Measurements from ENCODE around the gene SUSD5.
"Not testable (repeated sequence)": the region's sequence is repeated elsewhere in the genome, so short reads cannot be mapped to it uniquely, and the experiment has no call there.

SUSD5 gene

DNA sequence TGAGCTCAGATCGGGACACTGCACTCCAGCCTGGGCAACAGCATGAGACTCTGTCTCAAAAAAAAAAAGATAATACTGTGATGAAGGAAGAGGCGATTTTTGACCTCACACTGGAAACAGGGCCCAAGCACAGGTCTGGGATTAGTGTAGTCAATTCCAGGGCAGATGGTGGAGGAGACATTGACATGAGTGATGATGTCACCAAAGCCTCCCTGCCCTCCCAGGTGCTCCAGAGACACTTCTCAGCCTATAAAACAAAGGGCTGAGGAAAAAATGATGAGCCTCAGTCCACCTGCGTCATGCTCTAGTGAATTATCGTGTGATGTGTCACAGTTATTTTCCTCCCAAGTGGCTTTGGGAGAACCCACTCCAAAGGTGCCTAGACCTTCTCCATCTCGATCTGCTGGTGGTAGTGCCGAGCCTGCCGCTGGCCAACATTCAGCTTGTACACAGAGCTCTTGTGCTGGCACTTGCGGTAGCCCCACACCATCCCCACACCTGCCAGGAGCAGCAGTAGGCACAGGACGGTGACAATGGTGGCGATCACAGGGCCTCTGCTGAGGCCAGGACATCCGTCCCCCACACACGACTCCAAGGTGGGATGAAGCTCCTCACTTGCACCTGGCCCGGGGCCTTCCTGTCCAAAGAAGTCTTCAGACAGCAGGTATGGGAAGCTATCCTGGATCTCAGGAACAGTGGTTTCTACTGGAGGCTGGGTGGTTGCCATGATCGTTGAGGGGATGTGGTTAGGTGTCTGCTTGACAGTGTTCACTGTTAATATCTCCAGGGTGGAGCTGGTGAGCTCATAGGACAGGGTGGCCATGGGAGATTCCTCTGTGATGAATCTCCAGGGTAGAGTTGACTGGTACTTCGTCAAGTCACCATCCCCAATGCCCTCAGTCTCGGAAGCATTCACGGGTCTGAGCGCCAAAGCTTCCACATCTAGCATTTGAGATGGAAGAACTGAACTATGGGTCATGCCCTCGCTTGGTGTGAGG is 65.9 kb downstream of the SUSD5 start:
- no peak for DNase-seq (ENCODE audit: low read depth in 2 of 2)

DNA sequence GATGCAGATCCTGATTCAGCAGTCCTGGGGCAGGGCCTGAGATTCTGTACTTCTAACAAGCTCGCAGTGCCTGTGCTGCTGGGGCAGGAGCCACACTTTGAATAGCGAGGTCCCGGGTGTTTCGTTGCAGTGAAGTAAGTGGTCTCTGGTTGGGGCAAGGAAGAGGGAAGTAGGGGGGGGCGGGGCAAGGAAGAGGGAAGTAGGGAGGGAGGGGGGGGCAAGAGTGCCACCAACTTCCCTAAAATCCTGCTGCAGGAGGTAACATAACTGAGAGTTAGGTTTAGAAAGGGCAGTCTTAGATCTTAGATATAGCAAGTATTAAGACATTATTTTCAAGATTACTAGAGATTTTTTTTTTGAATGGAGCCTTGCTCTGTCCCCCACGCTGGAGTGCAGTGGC is 69.3 kb downstream of the SUSD5 start:
- no peak for DNase-seq (ENCODE audit: low read depth in 2 of 2)

DNA sequence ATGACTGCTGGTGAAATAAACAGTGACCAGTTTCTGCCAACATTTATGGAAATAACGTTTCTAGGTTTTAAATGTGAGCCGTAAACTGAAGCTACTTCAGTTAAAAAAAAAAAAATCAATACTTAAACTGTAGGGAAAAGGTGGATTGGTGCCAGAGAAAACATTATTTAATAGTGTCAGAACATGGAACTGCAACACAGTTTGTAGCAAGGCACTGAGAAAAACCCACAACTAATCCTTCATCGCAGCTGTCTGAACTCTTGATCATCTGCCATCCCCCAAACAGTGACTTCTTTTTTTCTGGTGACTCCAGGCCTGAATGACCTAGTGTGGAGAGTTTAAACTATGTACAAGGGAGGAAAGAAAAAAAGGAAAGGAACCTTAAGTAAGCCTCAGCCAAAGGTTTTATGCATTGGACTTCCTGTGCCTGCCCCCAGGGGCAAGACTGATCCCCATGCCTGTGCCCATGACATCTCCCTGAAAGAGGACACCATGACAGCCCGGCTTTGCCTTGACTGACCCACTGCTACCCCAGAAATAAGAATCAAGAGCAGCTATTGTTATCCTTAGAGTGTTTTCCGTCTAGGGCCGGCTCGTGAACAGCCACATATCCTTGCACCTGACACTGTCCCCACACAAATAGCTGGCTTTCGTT is 71.7 kb downstream of the SUSD5 start:
- peak in 1 of 2 experiments; percentile 15 for DNase-seq (ENCODE audit: low read depth in 2 of 2)

DNA sequence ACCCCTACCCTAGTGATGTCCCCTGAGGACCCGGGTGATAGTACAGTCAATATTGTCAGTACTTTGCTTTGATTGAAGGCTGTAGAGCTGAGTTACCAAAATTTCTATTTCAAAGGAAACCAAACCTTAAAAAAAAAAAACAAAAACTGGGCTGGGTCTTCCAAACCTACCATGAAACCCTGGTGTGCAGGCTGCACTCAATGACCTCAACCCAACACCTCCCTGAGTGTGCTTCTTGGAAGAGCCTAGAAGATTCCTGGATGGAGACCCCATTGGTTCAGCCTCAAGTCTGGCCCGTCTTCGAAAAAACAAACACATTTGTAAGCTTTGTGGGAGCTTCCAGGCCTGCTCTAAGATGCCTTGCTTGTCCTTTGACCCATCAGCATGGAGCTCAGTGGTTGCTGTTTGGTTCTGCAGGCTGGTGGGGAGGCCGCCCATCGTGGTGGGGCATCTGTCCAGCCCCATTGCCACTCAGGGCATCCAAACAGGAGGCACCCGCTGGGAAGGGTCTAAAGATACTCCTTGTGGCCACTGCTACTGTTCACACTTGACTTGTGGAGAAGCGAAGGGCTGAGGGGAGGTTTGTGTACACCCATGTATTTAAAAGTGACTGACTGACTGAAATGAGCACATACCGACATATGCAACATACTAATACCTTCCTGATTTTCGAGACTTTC is 72.6 kb downstream of the SUSD5 start:
- DNase-seq (ENCODE audit: low read depth in 2 of 2) = no peak

DNA sequence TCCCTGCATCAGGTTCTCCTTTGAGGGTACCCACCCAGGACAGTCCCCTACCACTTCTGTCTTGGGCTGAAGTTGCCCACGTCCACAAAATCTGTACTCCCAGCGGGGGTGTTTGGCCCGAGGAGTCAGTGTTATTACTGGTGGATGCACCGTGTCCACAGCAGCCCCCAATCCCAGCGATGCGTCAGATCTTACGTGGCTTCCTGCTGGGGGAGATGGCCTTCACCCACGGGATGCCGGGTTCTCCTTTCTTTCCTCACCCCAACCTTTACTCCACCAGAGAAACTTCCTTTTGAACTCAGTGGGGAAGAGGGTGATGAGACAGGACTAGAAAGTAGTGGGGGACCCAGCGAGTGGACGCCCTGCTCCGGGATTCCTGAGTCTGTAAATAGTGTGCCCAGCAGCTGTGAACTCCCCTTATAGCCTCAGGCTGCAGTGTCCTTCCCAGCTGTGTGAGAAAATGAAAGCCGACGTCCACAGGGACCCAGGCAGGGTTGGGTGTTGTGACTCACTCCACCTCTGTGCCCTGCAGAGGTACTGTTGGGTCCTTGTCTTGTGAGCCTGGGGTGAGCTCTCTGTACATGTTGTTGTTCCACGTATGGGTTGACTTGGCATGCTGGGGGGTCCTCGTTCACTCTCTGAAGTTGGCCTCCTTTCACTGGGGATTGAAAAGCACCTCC is 73.2 kb downstream of the SUSD5 start:
- DNase-seq (ENCODE audit: low read depth in 2 of 2) = no peak

DNA sequence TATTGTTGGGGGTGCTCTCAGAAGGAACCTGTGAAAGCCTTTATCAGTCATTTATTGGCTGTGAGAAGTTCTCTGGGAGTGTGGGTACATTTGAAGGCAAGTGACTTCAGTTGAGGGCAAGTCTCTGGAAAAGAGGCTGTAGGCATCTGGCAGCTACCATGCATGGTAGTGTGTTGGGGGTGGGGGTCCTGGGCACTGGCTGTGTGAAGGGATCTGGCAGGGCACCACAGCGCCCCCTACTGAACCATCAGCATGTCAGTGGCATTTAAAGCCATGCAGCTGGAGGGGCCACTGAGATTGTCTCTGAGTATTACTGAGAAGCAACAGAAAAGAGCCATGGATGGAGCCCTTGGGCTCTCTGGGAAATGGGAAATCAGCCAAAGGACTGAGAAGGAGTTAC is 74.2 kb downstream of the SUSD5 start:
- no peak for DNase-seq (ENCODE audit: low read depth in 2 of 2)

DNA sequence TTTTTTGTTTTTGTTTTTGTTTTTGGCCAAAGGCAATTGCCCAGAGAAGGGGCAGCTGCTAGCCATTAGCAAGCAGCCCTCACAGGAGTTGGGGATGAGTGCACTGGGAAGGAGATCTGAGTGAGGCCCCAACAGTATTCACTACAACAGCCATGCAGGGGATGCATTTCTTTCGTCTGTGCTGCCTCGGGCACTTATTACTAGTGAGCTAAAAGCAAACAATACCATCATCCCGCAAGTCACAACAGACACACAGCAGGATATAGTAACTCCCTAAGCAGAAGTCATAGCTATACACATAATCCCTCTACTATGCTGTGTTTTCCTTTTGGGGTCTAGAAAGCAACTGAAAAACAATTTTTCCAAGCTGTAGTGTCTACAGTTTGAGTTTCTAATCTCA is 77.6 kb downstream of the SUSD5 start:
- no peak for DNase-seq (ENCODE audit: low read depth in 2 of 2)

DNA sequence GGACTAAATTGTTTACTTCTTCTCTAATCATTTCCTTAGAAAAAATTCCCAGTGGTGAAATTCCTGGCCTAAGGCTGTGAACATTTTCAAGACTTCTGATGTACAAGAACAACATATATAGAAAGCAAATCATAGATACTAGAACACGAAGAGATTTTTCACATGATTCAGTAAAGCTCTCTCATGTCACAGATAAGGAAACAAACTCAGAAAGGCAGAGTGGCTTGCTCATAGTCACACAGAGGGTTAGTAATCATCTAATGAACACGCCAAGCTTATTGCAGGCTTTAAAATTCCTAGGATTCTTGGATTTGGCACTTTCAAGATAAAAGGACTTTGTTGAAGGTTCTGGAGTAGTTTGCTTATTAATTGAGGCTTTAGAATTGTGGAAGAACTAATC is 78.6 kb downstream of the SUSD5 start:
- no peak for DNase-seq (ENCODE audit: low read depth in 2 of 2)

DNA sequence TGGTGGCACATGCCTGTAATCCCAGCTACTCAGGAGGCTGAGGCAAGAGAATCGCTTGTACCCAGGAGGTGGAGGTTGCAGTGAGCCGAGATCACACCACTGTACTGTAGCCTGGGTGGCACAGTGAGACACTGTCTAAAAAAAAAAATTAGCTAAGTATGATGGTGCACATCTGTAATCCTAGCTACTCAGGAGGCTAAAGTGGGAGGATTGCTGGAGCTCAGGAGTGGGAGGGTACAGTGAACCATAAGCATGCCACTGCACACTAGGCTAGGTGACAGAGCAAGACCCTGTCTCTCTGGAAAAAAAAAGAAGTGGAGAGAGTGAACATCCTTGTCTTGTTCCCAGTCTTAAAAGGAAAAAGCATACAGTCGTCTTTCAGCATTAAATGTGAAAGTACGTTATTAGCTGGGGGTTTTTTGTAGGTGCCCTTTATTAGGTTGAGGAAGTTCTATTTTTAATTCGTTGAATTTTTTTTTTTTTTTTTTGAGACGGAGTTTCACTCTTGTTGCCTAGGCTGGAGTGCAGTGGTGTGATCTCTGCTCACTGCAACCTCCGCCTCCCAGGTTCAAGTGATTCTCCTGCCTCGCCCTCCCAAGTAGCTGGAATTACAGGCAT is 79.5 kb downstream of the SUSD5 start:
- DNase-seq (ENCODE audit: low read depth in 2 of 2) = not testable (repeated sequence)

DNA sequence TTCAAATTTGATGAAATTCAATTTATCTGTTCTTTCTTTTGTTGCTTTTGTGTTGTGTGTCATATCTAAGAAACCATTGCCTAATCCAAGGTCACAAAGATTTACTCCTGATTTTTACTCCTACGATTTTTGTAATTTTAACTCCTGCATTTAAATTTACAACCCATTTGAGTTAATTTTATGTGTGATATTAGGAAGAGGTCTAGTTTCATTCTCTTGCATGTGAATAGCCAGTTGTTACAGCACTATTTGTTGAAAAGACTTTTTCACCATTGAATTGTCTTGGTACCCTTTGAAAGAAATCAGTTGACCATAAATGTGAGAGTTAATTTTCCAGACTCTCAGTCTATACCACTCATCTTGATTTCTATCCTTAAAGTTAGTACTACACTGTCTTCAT is 80.9 kb downstream of the SUSD5 start:
- no peak for DNase-seq (ENCODE audit: low read depth in 2 of 2)

DNA sequence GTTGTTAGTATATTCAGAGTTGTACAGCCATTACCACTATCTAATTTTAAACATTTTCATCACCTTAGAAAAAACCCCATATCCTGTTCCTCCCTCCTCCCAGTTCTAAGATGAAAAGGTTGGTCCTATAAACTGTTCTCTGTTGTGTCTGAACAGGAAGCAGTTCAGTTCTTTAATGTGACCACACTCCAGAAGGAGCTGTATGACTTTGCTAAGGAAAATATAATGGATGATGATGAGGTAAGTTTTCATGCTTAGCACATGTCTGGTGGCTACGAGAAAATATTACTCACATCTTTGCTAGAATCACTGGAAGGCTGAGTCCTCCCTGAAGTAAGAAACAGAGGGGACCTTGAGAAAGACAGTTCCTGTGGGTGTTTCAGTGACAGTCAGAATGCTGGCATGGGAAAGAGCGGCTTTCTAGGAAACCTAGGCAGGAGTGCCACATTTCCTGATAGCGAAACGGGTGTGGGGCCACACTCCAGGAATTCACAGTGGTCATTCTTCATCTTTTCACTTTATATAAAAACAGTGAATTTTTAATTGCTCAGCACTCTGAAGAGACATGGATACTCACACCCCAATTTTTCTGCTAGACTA is 84.5 kb downstream of the SUSD5 start:
- no peak for DNase-seq (ENCODE audit: low read depth in 2 of 2)

DNA sequence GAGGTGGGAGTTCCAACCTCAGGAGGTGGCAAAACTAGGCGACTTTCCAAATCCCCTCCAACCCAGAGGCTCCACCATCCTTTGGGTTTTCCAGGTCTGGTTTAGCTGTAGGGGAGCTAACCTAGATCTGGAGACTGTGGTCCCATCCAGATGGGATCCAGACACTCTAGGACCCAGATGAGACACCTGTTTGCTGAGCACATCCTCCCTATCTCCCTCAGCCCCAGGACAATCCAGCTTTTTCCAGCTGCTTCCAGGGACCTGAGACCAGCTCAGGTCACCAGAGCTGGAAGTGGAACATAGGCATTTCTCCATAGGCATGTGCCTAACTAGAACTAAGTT is 86.6 kb downstream of the SUSD5 start:
- DNase-seq (ENCODE audit: low read depth in 2 of 2) = no peak

DNA sequence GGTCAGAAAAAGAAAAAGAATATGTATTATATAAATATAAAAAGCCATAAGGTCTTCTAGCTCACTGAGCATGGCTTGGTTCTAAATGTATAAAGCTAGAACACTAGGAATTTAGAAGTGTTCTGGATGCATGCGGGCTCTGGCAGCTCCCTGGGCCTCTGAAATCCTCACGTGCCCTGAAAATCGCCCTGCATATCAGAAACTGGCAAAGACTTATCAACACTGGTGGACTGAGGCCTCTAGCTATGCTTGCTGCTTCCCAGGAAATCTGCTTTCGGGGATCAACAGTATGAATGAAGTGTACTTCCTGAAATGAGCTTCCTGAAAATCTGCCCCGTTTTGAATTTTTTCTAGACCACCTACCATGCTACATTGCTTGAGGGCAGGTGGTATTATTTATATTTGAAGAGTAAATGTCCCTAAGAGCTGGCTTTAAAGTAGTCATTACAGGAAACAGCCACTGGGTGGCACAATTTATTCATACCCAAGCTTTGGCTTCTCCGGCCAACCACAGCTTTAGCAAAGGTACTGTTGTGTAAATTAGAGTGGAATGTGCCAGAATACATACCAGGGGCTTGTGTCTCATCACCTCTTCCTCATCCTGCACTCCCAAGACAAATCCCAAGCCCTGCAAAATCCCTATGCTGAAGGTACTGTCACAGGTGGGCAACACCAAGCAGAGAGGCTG is 87.1 kb downstream of the SUSD5 start:
- peak; percentile 44 to 56 for DNase-seq (ENCODE audit: low read depth in 2 of 2)

DNA sequence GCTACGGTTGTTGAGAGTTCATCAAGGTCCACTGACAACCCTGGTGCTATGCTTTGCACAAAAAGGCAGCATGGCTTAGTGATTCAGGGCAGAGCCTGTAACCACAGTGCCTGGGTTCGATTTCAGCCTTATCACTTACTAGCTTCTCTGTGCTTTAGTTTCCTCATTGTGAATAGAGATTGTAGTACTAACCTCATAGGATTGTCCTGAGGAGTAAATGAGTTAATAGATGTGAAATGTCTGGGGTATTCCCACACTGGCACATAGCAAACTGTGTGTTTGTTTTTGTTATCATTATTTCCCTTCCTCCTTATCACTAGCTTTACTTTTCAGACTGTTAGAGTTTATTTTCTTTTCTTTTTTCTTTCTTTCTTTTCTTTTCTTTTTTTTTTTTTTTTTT is 88.5 kb downstream of the SUSD5 start:
- DNase-seq (ENCODE audit: low read depth in 2 of 2) = no peak

DNA sequence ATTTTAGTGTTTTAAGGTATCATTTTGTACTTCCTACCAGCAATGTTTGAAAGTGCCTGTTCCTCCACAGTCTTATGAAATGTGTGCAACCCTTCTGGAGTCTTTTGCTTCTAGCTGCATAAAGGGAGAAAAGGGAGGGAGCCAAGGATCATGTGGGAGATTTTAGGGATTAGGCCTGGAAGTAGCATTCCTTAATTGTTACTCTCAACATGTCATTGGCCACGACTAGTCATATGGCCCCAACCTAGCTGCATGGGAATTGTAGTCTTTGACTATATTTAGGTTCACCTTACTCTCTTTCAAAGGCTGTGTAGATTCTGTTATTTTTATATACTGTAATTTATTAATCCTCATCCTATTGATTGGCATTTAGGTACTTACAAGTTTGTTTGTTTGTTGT is 89.9 kb downstream of the SUSD5 start:
- no peak for DNase-seq (ENCODE audit: low read depth in 2 of 2)

DNA sequence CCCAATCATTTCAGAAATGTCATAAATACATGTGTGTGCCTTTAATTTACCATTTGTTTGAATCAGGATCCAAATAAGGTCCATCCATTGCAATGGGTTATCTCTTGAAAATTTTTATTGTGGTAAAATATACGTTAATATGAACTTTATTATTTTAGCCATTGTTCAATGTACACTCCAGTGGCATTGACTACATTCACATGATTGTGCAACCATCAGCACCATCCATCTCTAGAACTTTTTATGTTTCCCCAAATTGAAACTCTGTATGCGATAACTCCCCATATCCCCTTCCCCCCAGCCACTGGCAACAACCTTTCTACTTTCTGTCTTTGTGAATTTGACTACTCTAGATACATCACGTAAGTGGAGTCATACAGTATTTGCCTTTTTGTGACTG is 92.8 kb downstream of the SUSD5 start:
- DNase-seq (ENCODE audit: low read depth in 2 of 2) = no peak

DNA sequence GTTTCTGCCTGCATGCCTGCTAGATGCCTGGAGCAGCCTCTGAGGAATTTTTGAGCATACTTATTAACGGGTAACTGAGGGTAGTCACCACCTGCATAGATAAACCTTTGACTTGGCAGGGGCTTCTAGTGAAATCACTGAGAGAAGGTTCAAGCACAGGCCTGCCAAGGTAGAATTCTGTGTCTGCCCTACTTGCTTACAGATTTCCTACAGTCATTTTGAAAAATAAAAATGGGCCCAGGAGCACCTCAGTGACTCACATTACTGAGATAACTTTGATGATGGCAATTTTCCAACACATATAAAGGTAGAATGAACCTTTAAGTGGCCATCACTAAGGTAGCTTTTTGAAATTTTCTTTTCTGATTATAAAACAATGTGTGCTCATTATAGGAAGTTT is 94.0 kb downstream of the SUSD5 start:
- DNase-seq (ENCODE audit: low read depth in 2 of 2) = no peak

DNA sequence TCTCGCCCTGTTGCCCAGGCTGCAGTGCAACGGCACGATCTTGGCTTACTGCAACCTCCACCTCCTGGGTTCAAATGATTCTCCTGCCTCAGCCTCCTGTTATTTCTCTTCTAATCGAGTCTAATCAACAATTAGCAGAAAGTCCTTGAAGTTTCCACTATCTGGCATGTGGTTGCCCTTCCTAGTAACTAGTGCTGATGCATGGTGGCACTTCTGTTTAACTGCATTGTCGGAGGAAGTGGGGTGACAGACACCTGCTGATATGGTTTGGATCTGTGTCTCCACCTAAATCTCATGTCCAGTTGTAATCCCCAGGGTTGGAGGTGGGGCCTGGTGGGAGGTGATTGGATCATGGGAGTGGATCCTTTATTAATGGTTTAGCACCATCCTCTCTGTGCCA is 95.6 kb downstream of the SUSD5 start:
- no peak for DNase-seq (ENCODE audit: low read depth in 2 of 2)

DNA sequence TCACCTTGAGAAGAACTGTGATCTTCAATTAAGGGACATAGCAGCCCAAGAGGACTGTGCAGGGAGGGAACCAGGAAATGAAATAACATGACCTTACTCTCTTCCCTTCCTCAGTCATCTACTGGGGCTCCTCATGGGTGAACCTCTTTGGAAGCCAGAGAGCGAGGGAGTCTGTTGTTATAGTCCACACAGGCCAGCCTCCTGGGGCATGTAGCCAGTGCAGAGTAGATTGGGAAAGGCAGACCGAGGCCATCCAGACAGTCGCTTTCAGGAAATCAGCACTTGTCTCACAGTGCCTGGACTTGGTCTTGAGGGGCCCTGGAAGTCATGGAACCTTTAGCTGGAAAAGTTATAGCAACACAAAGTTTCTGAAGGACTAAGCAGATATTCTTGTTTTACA is 98.7 kb downstream of the SUSD5 start:
- no peak for DNase-seq (ENCODE audit: low read depth in 2 of 2)

DNA sequence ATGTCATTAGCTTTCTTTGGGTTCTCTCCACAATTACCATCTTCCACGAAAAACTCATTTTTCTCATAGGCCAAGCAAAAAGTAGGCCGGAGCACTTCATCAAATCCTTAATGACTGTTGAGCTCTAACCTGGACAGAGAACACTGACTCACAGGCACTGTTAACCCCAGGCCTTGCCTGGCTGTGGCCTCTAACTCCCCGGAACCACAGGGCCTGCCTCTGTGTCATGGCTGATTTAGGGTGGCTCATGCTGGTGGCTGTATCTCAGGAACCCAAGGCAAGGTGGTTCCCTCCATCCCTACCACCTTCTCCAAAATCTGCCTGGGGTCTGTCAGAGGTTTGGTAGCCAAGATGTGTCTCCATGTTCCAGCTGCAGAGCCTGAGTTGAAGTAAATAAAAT is 101.1 kb downstream of the SUSD5 start:
- no peak for DNase-seq (ENCODE audit: low read depth in 2 of 2)

Data from fibroblast of skin of left quadriceps (primary cell).